HEK293T (cell line): ENCODE results near the gene RBCK1.

Source experiments
- FOXA1 ChIP-seq: fragments of 450-650 bp; IDR thresholded peaks from 2 replicates; pipeline ENCODE4 v1.6.1; 2016; ENCODE audit warnings: mild to moderate bottlenecking
- HDGF ChIP-seq: fragments of 450-650 bp; IDR thresholded peaks from 2 replicates; pipeline ENCODE4 v1.6.1; 2017; ENCODE audit warnings: antibody characterized with exemption, borderline replicate concordance
- L3MBTL2 ChIP-seq: fragments of 450-650 bp; conservative IDR thresholded peaks from 2 replicates; pipeline ENCODE4 v1.6.1; 2016; ENCODE audit warnings: mild to moderate bottlenecking
- SP1 ChIP-seq: fragments of 450-650 bp; IDR thresholded peaks from 2 replicates; pipeline ENCODE4 v1.6.1; 2017

- TF ChIP-seq FOXA1 (no peak), SP1 (no peak), L3MBTL2 (no peak), HDGF (no peak)
Measured at GRCh38 chr20:400454-401275, 7.4 kb upstream of the RBCK1 start.
